Natural killer cell (primary cell): Measurements from ENCODE around the gene FRYL. TPM values are rescaled to one million over a fixed set of nuclear protein-coding genes. Genes with fewer than 3 reads are reported as not detected.
A peak's percentile ranks its signal among the peaks of the same experiment; 100 is the strongest.

Source experiments
- ATAC-seq, 3 donors: fragments of 150-1000 bp in 2 of 3; fragments of 200-7000 bp in 1 of 3; cut with Tn5 transposase; 1 replicate in 1 of 3; 2 replicates in 2 of 3; pipeline ENCODE4 v1.10.0; 2021; ENCODE audit warnings: mild to moderate bottlenecking in 2 of 3, moderate library complexity in 2 of 3
- DNase-seq, 2 donors: peaks; one replicate each; pipeline versions ENCODE4 v3.0.0 to v3.0.0-alpha.2; 2013 to 2021; ENCODE audit warnings: mixed read lengths in 1 of 2
- H3K27ac ChIP-seq: one replicate; pipeline ENCODE4 v1.5.1; 2013; ENCODE audit warnings: mild to moderate bottlenecking, low read length
- H3K27me3 ChIP-seq: one replicate; pipeline ENCODE4 v1.6.1; 2013; ENCODE audit warnings: low read length; ENCODE audit not compliant: control insufficient read depth, insufficient read depth
- H3K36me3 ChIP-seq: one replicate; pipeline ENCODE4 v1.6.1; 2013; ENCODE audit warnings: low read length; ENCODE audit not compliant: control insufficient read depth, insufficient read depth
- H3K4me1 ChIP-seq: one replicate; pipeline ENCODE4 v1.6.1; 2013; ENCODE audit warnings: low read length; ENCODE audit not compliant: control insufficient read depth, insufficient read depth
- H3K4me3 ChIP-seq: one replicate; pipeline ENCODE4 v1.5.1; 2013; ENCODE audit warnings: low read length
- H3K9me3 ChIP-seq: one replicate; pipeline ENCODE4 v1.6.1; 2013; ENCODE audit warnings: low read length; ENCODE audit not compliant: control insufficient read depth, insufficient read depth
- H3K27ac Mint-ChIP-seq, 2 donors: one replicate each; pipeline ENCODE4 v1.8.0; 2022; ENCODE audit warnings: mild to moderate bottlenecking in 2 of 2, mixed read lengths in 2 of 2, moderate library complexity in 1 of 2
- H3K27me3 Mint-ChIP-seq, 2 donors: one replicate each; pipeline ENCODE4 v1.8.0; 2022; ENCODE audit warnings: low read depth in 2 of 2, mixed read lengths in 2 of 2
- H3K36me3 Mint-ChIP-seq: one replicate; pipeline ENCODE4 v1.8.0; 2022; ENCODE audit warnings: mixed read lengths
- H3K4me1 Mint-ChIP-seq, 2 donors: one replicate each; pipeline ENCODE4 v1.8.0; 2022; ENCODE audit warnings: mixed read lengths in 2 of 2
- H3K4me3 Mint-ChIP-seq: one replicate; pipeline ENCODE4 v1.8.0; 2022; ENCODE audit warnings: mild to moderate bottlenecking, moderate library complexity, mixed read lengths
- H3K9me3 Mint-ChIP-seq, 2 donors: one replicate each; pipeline ENCODE4 v1.8.0; 2022; ENCODE audit warnings: mixed read lengths in 2 of 2
- WGBS: methylation state at CpG from one replicate; pipeline ENCODE4 v1.1.7; 2013; ENCODE audit warnings: missing lambda C conversion rate; ENCODE audit not compliant: insufficient coverage; 5-methylcytosine and 5-hydroxymethylcytosine counted together
- intact Hi-C: fragments of 100-400 bp; cut with micrococcal nuclease; formaldehyde crosslinking; loops from one replicate; pipeline ENCODE4 v1.14.2; 2022
- total RNA-seq, 4 donors: library from RNA; stranded (reverse); fragments of 120-200 nt in 1 of 4; gene quantifications; one replicate each; pipeline versions ENCODE4 v1.2.3 to v1.2.4, GENCODE V29; 2013 to 2022
- TF ChIP-seq, protein P1 (sequence below): fragments of 200-600 bp; IDR thresholded peaks from one replicate; pipeline ENCODE4 v1.8.0; 2022; ENCODE audit warnings: antibody characterized with exemption

Gene FRYL
- total RNA-seq, 3 donors from 2014 or later (not counting 1 experiment from before 2014, with no cell fraction given), result 143 to 181 (median 146) TPM

DNA sequence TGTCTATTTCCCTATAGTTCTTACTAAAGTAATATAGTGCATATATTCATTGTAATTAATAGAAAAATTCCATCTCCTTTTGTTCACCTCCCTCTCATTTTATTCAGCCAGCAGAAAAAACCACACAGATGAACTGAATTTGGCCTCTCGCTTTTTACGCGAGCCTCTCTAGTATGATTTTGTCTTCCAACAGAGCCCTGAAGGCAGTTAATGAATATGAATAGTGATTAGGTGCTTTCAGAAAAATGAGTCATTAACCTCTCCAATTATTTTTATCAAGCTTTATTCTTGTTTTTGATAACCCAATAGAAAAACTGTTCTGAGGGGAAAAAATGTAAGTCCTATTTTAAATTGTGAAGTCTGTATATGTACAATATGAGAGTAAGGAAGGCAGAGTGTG is 215.9 kb downstream of the FRYL start:
- H3K36me3 Mint-ChIP-seq, result peaks cover 11% of the 10 kb centered on the region
- no peak overlapping the region for H3K27ac Mint-ChIP-seq
- no peak for DNase-seq
- ATAC-seq, result no peak
- Histone ChIP-seq H3K27me3 (no peaks in the 10 kb centered on the region), H3K36me3 (peaks cover 77% of the 10 kb centered on the region), H3K4me3 (no peak overlapping the region), H3K4me1 (no peaks in the 10 kb centered on the region), H3K27ac (no peak overlapping the region), H3K9me3 (no peaks in the 10 kb centered on the region)
- intact Hi-C loops, result no loop called here
- no peak overlapping the region for H3K4me3 Mint-ChIP-seq
- WGBS, result no CpG with 5 or more reads among the region's 3 CpGs
- peaks cover 0 to 9% of the 10 kb centered on the region in 2 donors for H3K4me1 Mint-ChIP-seq
- TF ChIP-seq, protein P1, sequence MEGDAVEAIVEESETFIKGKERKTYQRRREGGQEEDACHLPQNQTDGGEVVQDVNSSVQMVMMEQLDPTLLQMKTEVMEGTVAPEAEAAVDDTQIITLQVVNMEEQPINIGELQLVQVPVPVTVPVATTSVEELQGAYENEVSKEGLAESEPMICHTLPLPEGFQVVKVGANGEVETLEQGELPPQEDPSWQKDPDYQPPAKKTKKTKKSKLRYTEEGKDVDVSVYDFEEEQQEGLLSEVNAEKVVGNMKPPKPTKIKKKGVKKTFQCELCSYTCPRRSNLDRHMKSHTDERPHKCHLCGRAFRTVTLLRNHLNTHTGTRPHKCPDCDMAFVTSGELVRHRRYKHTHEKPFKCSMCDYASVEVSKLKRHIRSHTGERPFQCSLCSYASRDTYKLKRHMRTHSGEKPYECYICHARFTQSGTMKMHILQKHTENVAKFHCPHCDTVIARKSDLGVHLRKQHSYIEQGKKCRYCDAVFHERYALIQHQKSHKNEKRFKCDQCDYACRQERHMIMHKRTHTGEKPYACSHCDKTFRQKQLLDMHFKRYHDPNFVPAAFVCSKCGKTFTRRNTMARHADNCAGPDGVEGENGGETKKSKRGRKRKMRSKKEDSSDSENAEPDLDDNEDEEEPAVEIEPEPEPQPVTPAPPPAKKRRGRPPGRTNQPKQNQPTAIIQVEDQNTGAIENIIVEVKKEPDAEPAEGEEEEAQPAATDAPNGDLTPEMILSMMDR, result no peak
- no peaks in the 10 kb centered on the region for H3K9me3 Mint-ChIP-seq
- no peaks in the 10 kb centered on the region for H3K27me3 Mint-ChIP-seq

DNA sequence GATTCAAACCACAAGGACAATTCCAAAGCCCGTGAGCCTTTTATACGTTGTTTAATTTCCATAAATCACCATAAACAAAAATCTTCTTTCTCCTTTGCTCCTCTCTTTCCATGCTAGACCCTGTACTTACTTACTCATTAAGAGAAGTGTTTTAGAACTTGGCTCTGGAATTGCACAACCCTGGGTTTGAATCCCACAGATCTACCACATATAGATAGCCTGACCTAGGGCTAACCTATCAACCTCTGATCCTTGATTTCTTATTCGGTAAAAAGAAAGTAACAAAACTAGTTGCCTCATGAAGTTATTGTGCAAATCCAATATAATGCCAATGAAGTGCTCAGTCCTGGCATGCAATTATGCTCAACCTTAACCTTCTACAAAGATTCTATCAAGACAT is 221.3 kb downstream of the FRYL start:
- DNase-seq (no peak), ATAC-seq (no peak)
- no peaks in the 10 kb centered on the region for H3K27me3 Mint-ChIP-seq
- H3K4me3 ChIP-seq, result no peak overlapping the region
- H3K27ac ChIP-seq, result no peak overlapping the region
- H3K9me3 Mint-ChIP-seq, result no peaks in the 10 kb centered on the region
- H3K36me3 ChIP-seq, result peaks cover 72% of the 10 kb centered on the region
- H3K4me3 Mint-ChIP-seq, result no peak overlapping the region
- peak overlapping the region; percentile 34 to 60 for H3K27ac Mint-ChIP-seq
- intact Hi-C loops, result no loop called here
- peaks cover 0 to 12% of the 10 kb centered on the region in 2 donors for H3K4me1 Mint-ChIP-seq
- WGBS, result 100% methylated on average over 3 of the region's 3 CpGs
- H3K27me3 ChIP-seq, result no peaks in the 10 kb centered on the region
- H3K9me3 ChIP-seq, result no peaks in the 10 kb centered on the region
- TF ChIP-seq, protein P1, result no peak
- no peaks in the 10 kb centered on the region for H3K4me1 ChIP-seq
- H3K36me3 Mint-ChIP-seq, result peaks cover 25% of the 10 kb centered on the region

DNA sequence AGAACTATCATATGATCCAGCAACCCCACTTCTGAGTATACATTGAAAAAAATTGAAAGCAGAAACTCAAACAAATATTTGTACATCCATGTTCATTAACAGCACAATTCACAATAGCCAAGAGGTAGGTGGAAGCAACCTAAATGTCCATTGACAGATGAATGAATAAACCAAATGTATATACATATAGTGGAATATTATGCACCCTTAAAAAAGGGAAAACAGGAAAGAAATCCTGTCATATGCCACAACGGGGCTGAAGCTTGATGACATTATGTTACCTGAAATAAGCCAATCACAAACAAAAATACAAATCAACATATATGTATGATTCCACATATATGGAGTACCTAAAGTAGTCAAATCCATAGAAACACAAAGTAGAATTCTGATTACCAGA is 222.1 kb downstream of the FRYL start:
- Histone ChIP-seq H3K36me3 (peaks cover 72% of the 10 kb centered on the region), H3K4me1 (no peaks in the 10 kb centered on the region), H3K4me3 (no peak overlapping the region), H3K27ac (no peak overlapping the region), H3K27me3 (no peaks in the 10 kb centered on the region), H3K9me3 (no peaks in the 10 kb centered on the region)
- no peak overlapping the region for H3K27ac Mint-ChIP-seq
- no CpG with 5 or more reads among the region's 1 CpG for WGBS
- TF ChIP-seq, protein P1, result no peak
- DNase-seq (no peak), ATAC-seq (no peak)
- H3K27me3 Mint-ChIP-seq, result no peaks in the 10 kb centered on the region
- intact Hi-C loops, result no loop called here
- H3K9me3 Mint-ChIP-seq, result no peaks in the 10 kb centered on the region
- peaks cover 25% of the 10 kb centered on the region for H3K36me3 Mint-ChIP-seq
- H3K4me3 Mint-ChIP-seq, result no peak overlapping the region
- H3K4me1 Mint-ChIP-seq, result peaks cover 0 to 12% of the 10 kb centered on the region in 2 donors

DNA sequence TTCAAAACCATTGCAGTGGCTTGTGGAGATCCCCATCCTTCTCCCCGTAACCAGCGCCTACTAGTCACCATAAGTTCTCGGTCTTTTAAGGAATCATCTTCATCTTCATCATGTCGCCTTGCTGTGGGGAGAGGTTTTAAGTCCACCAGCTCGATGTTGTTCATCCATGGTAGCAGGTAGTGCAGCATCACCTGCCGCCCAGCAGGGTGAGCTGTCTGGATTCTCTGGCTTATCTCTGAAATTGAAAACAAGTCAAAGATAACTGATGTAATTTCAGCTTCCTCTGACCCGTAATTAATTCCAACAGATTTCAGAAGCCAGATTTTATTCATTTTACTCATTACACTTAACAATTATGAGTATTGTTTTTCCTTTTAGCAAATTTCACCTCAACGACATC is 222.6 kb downstream of the FRYL start:
- Mint-ChIP-seq H3K4me1 (peaks cover 0 to 12% of the 10 kb centered on the region in 2 donors), H3K36me3 (peaks cover 25% of the 10 kb centered on the region), H3K9me3 (no peaks in the 10 kb centered on the region), H3K4me3 (no peak overlapping the region), H3K27me3 (no peaks in the 10 kb centered on the region), H3K27ac (no peak overlapping the region)
- Histone ChIP-seq H3K27ac (no peak overlapping the region), H3K36me3 (peaks cover 69% of the 10 kb centered on the region), H3K9me3 (no peaks in the 10 kb centered on the region), H3K4me1 (no peaks in the 10 kb centered on the region), H3K27me3 (no peaks in the 10 kb centered on the region), H3K4me3 (no peak overlapping the region)
- DNase-seq (no peak), ATAC-seq (no peak)
- intact Hi-C loops, result no loop called here
- TF ChIP-seq, protein P1, result no peak
- 97% methylated on average over 7 of the region's 8 CpGs for WGBS
